Upper lobe of right lung (tissue), 1 donor: ENCODE results near the gene NCEH1. TPM values are rescaled to one million over a fixed set of nuclear protein-coding genes. Genes with fewer than 3 reads are reported as not detected.
"Not testable (repeated sequence)": the region's sequence is repeated elsewhere in the genome, so short reads cannot be mapped to it uniquely, and the experiment has no call there.

Experiments used
- ATAC-seq: fragments of 200-7000 bp; cut with Tn5 transposase; one replicate; pipeline ENCODE4 v1.9.1; 2020; ENCODE audit warnings: mild to moderate bottlenecking, moderate library complexity
- DNase-seq: peaks from one replicate; pipeline ENCODE4 v3.0.0-alpha.2; 2020
- H3K27ac ChIP-seq: fragments of 200-600 bp; one replicate; pipeline ENCODE4 v1.8.0; 2022
- H3K27me3 ChIP-seq: fragments of 200-600 bp; one replicate; pipeline ENCODE4 v1.8.0; 2022; ENCODE audit warnings: mild to moderate bottlenecking
- H3K36me3 ChIP-seq: fragments of 200-600 bp; one replicate; pipeline ENCODE4 v1.8.0; 2022
- H3K4me1 ChIP-seq: fragments of 200-600 bp; one replicate; pipeline ENCODE4 v1.8.0; 2022
- H3K4me3 ChIP-seq: fragments of 200-600 bp; one replicate; pipeline ENCODE4 v1.8.0; 2022; ENCODE audit warnings: mild to moderate bottlenecking
- H3K9me3 ChIP-seq: fragments of 200-600 bp; one replicate; pipeline ENCODE4 v1.8.0; 2022
- CTCF ChIP-seq: fragments of 200-600 bp; IDR thresholded peaks from one replicate; pipeline ENCODE4 v1.8.0; 2022; ENCODE audit warnings: antibody characterized with exemption
- intact Hi-C: fragments of 100-400 bp; cut with DNase I; formaldehyde crosslinking; loops from one replicate; pipeline ENCODE4 v1.11.0; 2022
- total RNA-seq: library from RNA; stranded (reverse); fragmentation: NEBNext Ultra II Directional; extraction: Animal tissue kit (Norgen Biotek cat#: 25700); gene quantifications from one replicate; pipeline ENCODE4 v1.2.1, GENCODE V29; 2021
- donor health status: DM: no; HTN: yes; CAD: no; lungs with severe emphysema.

The NCEH1 gene
- total RNA-seq, 1 donor from 2014 or later = 62.1 TPM

GRCh38 chr3:172598904-172599303 is 112.0 kb downstream of the NCEH1 start:
- ATAC-seq (no peak), DNase-seq (no peak)
- no peaks in the 10 kb centered on the region for H3K9me3 ChIP-seq
- H3K4me1 ChIP-seq = peaks cover 19% of the 10 kb centered on the region
- H3K27me3 ChIP-seq = no peaks in the 10 kb centered on the region
- H3K36me3 ChIP-seq = no peaks in the 10 kb centered on the region
- H3K4me3 ChIP-seq = no peak overlapping the region
- TF ChIP-seq CTCF = no peak
- no peak overlapping the region for H3K27ac ChIP-seq
- intact Hi-C loops = loop anchor here (10.0 kb wide), 1 partner anchor 84 kb away; no protein-coding TSS in a partner anchor

GRCh38 chr3:172596394-172596706 is 114.5 kb downstream of the NCEH1 start:
- no peaks in the 10 kb centered on the region for H3K9me3 ChIP-seq
- ATAC-seq = no peak
- intact Hi-C loops = loop anchor here (10.0 kb wide), 1 partner anchor 82 kb away; no protein-coding TSS in a partner anchor
- no peak overlapping the region for H3K27ac ChIP-seq
- no peaks in the 10 kb centered on the region for H3K36me3 ChIP-seq
- peaks cover 36% of the 10 kb centered on the region for H3K4me1 ChIP-seq
- TF ChIP-seq CTCF = no peak
- no peaks in the 10 kb centered on the region for H3K27me3 ChIP-seq
- no peak for DNase-seq
- H3K4me3 ChIP-seq = no peak overlapping the region

GRCh38 chr3:172595664-172596393 is 115.0 kb downstream of the NCEH1 start:
- H3K27ac ChIP-seq = peak overlapping the region; percentile 67

GRCh38 chr3:172594900-172595663 is 115.8 kb downstream of the NCEH1 start:
- intact Hi-C loops = loop anchor here (10.0 kb wide), 1 partner anchor 80 kb away; no protein-coding TSS in a partner anchor
- Histone ChIP-seq H3K27ac (peak overlapping the region; percentile 67), H3K4me1 (peaks cover 36% of the 10 kb centered on the region), H3K4me3 (peak overlapping the region; percentile 6)
- ATAC-seq = peak; percentile 31
- not testable (repeated sequence) for DNase-seq, H3K27me3 ChIP-seq, H3K36me3 ChIP-seq, H3K9me3 ChIP-seq

More at GRCh38 chr3:172595664-172596393, 115.0 kb downstream of the NCEH1 start:
- ATAC-seq (peak; percentile 84), DNase-seq (no peak)
- Histone ChIP-seq H3K9me3 (no peaks in the 10 kb centered on the region), H3K27me3 (no peaks in the 10 kb centered on the region), H3K36me3 (no peaks in the 10 kb centered on the region), H3K4me3 (peak overlapping the region; percentile 37), H3K4me1 (peaks cover 36% of the 10 kb centered on the region)
- intact Hi-C loops = loop anchor here (10.0 kb wide), 1 partner anchor 81 kb away; no protein-coding TSS in a partner anchor
- peak; percentile 77 for TF ChIP-seq CTCF

DNA sequence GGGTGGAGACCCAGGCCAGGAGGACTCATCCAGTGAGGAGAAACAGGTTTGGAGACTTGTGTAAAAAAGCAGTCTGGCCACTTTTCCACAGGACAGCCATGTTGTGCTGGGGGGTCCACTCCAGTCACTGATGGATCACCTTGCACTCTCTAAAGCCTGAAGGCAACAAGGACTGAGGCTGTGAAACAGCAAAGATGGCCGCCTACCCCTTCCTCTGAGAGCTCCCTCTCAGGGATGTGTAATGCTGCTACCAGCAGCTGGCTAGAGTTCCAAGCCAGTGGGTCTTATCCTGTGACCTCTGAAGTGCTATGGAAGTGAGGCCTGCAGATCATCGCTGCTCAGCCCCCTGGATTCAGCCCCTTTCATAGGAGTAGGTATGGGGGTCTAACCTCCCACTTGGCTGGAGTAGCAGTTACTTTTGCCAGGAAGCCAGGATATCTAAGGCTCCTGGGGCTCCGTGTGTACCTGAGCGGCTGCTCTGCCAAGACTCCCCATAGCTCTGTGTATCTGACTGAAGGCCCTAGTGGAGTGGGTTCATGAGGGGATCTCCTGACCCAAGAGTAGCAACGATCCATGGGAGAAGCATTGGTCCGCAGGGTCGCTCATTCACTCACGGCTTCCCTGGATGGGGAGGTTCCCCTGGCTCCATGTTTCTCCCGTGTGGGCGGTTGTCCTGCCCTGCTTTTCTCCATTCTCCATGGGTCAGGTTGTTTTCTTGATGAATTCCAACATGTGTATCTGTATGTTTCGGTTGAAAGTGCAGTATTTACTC is 117.8 kb downstream of the NCEH1 start:
- no peaks in the 10 kb centered on the region for H3K27me3 ChIP-seq
- DNase-seq (no peak), ATAC-seq (no peak)
- no peak overlapping the region for H3K27ac ChIP-seq
- no peaks in the 10 kb centered on the region for H3K36me3 ChIP-seq
- TF ChIP-seq CTCF = no peak
- no peak overlapping the region for H3K4me3 ChIP-seq
- H3K4me1 ChIP-seq = peaks cover 36% of the 10 kb centered on the region
- no peaks in the 10 kb centered on the region for H3K9me3 ChIP-seq
- intact Hi-C loops = loop anchor here (10.0 kb wide), 1 partner anchor 78 kb away; no protein-coding TSS in a partner anchor
